WI38 (cell line): Measurements from ENCODE around the gene FIBP.
"Not testable (repeated sequence)": the region's sequence is repeated elsewhere in the genome, so short reads cannot be mapped to it uniquely, and the experiment has no call there.

Experiments
- H3K4me3 ChIP-seq: 2 replicates; pipeline ENCODE4 v1.5.1; 2011; ENCODE audit warnings: low read depth, mild to moderate bottlenecking, control low read depth, low read length
- CTCF ChIP-seq: IDR thresholded peaks from 2 replicates; pipeline ENCODE4 v1.5.1; 2012; ENCODE audit warnings: low read depth, mild to moderate bottlenecking, control low read depth, low read length

FIBP gene

GRCh38 chr11:65849771-65850216 lies 38.5 kb downstream of the FIBP start:
- H3K4me3 ChIP-seq, result no peak overlapping the region

GRCh38 chr11:65849366-65849765 lies 38.9 kb downstream of the FIBP start:
- no peak overlapping the region for H3K4me3 ChIP-seq
- TF ChIP-seq CTCF, result no peak

More at GRCh38 chr11:65849771-65850216, 38.5 kb downstream of the FIBP start:
- no peak for TF ChIP-seq CTCF

- H3K4me3 ChIP-seq, result not testable (repeated sequence)
Observed at GRCh38 chr11:65848693-65849092, 39.6 kb downstream of the FIBP start.

GRCh38 chr11:65847746-65848145 lies 40.5 kb downstream of the FIBP start:
- H3K4me3 ChIP-seq, result no peak overlapping the region
- no peak for TF ChIP-seq CTCF

GRCh38 chr11:65844231-65844872 lies 43.9 kb downstream of the FIBP start:
- no peak for TF ChIP-seq CTCF
- H3K4me3 ChIP-seq, result no peak overlapping the region

- H3K4me3 ChIP-seq, result no peak overlapping the region
- no peak for TF ChIP-seq CTCF
Observed at GRCh38 chr11:65843811-65844210, 44.5 kb downstream of the FIBP start.

GRCh38 chr11:65842144-65842543 lies 46.1 kb downstream of the FIBP start:
- H3K4me3 ChIP-seq, result no peak overlapping the region
- no peak for TF ChIP-seq CTCF

GRCh38 chr11:65834202-65834601 lies 54.1 kb downstream of the FIBP start:
- TF ChIP-seq CTCF, result no peak
- H3K4me3 ChIP-seq, result peak overlapping the region; percentile 59
